Measurements from ENCODE around the gene SYCP3. TPM values are rescaled to one million over a fixed set of nuclear protein-coding genes. Genes with fewer than 3 reads are reported as not detected.

SYCP3 gene
- total RNA-seq, 6 experiments from 2014 or later = not detected

GRCh38 chr12:101694986-101695385 is 44.3 kb downstream of the SYCP3 start:
- Mint-ChIP-seq H3K9me3 (peaks cover 5% of the 10 kb centered on the region; the same call in 1 of the 2 replicates), H3K36me3 (ENCODE audit: low read depth) (no peaks in the 10 kb centered on the region), H3K27me3 (ENCODE audit: insufficient read depth) (peaks cover 3% of the 10 kb centered on the region; the same call in 1 of the 2 replicates), H3K4me3 (no peak overlapping the region), H3K4me1 (ENCODE audit: low read depth) (peaks cover 37% of the 10 kb centered on the region), H3K27ac (no peak overlapping the region)
- TF ChIP-seq CTCF (IDR thresholded peaks at IDR 0.05) = no peak
- no peak for DNase-seq

GRCh38 chr12:101694297-101694848 is 44.9 kb downstream of the SYCP3 start:
- Mint-ChIP-seq H3K4me1 (ENCODE audit: low read depth) (peaks cover 31% of the 10 kb centered on the region), H3K36me3 (ENCODE audit: low read depth) (no peaks in the 10 kb centered on the region), H3K27ac (no peak overlapping the region), H3K27me3 (ENCODE audit: insufficient read depth) (peaks cover 3% of the 10 kb centered on the region; the same call in 1 of the 2 replicates), H3K4me3 (no peak overlapping the region), H3K9me3 (peaks cover 5% of the 10 kb centered on the region; the same call in 1 of the 2 replicates)
- DNase-seq = no peak
- no peak for TF ChIP-seq CTCF (IDR thresholded peaks at IDR 0.05)

- TF ChIP-seq CTCF (IDR thresholded peaks at IDR 0.05) = no peak
- H3K4me3 Mint-ChIP-seq = no peak overlapping the region
- no peak overlapping the region for H3K27ac Mint-ChIP-seq
- DNase-seq = no peak
- H3K27me3 Mint-ChIP-seq (ENCODE audit: insufficient read depth) = peaks cover 3% of the 10 kb centered on the region
- H3K9me3 Mint-ChIP-seq = peaks cover 5% of the 10 kb centered on the region; the same call in 1 of the 2 replicates
- H3K4me1 Mint-ChIP-seq (ENCODE audit: low read depth) = peaks cover 16% of the 10 kb centered on the region
- H3K36me3 Mint-ChIP-seq (ENCODE audit: low read depth) = no peaks in the 10 kb centered on the region
These were observed 47.7 kb downstream of the SYCP3 start for GRCh38 chr12:101691503-101692096.

GRCh38 chr12:101690544-101691098 is 48.6 kb downstream of the SYCP3 start:
- Mint-ChIP-seq H3K4me3 (no peak overlapping the region), H3K4me1 (ENCODE audit: low read depth) (peaks cover 6% of the 10 kb centered on the region), H3K27me3 (ENCODE audit: insufficient read depth) (peaks cover 3% of the 10 kb centered on the region), H3K9me3 (peaks cover 5% of the 10 kb centered on the region; the same call in 1 of the 2 replicates), H3K27ac (no peak overlapping the region), H3K36me3 (ENCODE audit: low read depth) (no peaks in the 10 kb centered on the region)
- no peak for DNase-seq
- TF ChIP-seq CTCF (IDR thresholded peaks at IDR 0.05) = no peak

- Mint-ChIP-seq H3K27ac (no peak overlapping the region), H3K27me3 (ENCODE audit: insufficient read depth) (peaks cover 2% of the 10 kb centered on the region; the same call in 1 of the 2 replicates), H3K4me3 (no peak overlapping the region), H3K4me1 (ENCODE audit: low read depth) (no peaks in the 10 kb centered on the region), H3K9me3 (no peaks in the 10 kb centered on the region), H3K36me3 (ENCODE audit: low read depth) (no peaks in the 10 kb centered on the region)
- DNase-seq = no peak
- TF ChIP-seq CTCF (IDR thresholded peaks at IDR 0.05) = no peak
These were observed 53.1 kb downstream of the SYCP3 start for GRCh38 chr12:101686176-101686575.
